GM12878 (cell line): Measurements from ENCODE around the gene FXN. TPM values are rescaled to one million over a fixed set of nuclear protein-coding genes. Genes with fewer than 3 reads are reported as not detected.

Experiments
- BMI1 ChIP-seq: fragments of 450-650 bp; IDR thresholded peaks from 2 replicates; pipeline ENCODE4 v1.6.1; 2016; ENCODE audit warnings: mild to moderate bottlenecking, moderate library complexity, borderline replicate concordance
- CBX5 ChIP-seq: sonication (generic); IDR thresholded peaks from 2 replicates; pipeline ENCODE4 v1.6.1; 2016; ENCODE audit warnings: low read depth, moderate library complexity, mild to moderate bottlenecking, inconsistent platforms
- CHD1 ChIP-seq: IDR thresholded peaks from 2 replicates; pipeline ENCODE4 v1.6.1; 2012; ENCODE audit warnings: low read depth, low read length, improper control_type of control experiment
- CHD4 ChIP-seq: fragments of 200-600 bp; sonication (generic); IDR thresholded peaks from 2 replicates; pipeline ENCODE4 v1.6.1; 2016; ENCODE audit warnings: mild to moderate bottlenecking
- CREB1 ChIP-seq: IDR thresholded peaks from 2 replicates; pipeline ENCODE4 v1.6.1; 2012; ENCODE audit warnings: low read depth, mild to moderate bottlenecking, inconsistent platforms
- EED ChIP-seq: sonication (generic); IDR thresholded peaks from 2 replicates; pipeline ENCODE4 v1.6.1; 2016; ENCODE audit warnings: antibody characterized with exemption, low read depth
- HDGF ChIP-seq: fragments of 450-650 bp; IDR thresholded peaks from 2 replicates; pipeline ENCODE4 v1.6.1; 2016; ENCODE audit warnings: antibody characterized with exemption
- MYC ChIP-seq: IDR thresholded peaks from 2 replicates; pipeline ENCODE4 v1.6.1; 2011; ENCODE audit warnings: mild to moderate bottlenecking, low read length, moderate library complexity, inconsistent platforms; ENCODE audit not compliant: insufficient read depth, insufficient replicate concordance, insufficient read length, severe bottlenecking
- NFXL1 ChIP-seq: fragments of 450-650 bp; IDR thresholded peaks from 2 replicates; pipeline ENCODE4 v1.6.1; 2017; ENCODE audit warnings: antibody characterized with exemption, mild to moderate bottlenecking, borderline replicate concordance
- NFYB ChIP-seq: IDR thresholded peaks from 2 replicates; pipeline ENCODE4 v1.6.1; 2011; ENCODE audit warnings: low read depth, mild to moderate bottlenecking, low read length, improper control_type of control experiment, moderate library complexity; ENCODE audit not compliant: insufficient read depth
- RELA ChIP-seq: fragments of 450-650 bp; IDR thresholded peaks from 2 replicates; pipeline ENCODE4 v1.8.0; 2014; ENCODE audit warnings: borderline replicate concordance; ENCODE audit not compliant: partially characterized antibody
- SMC3 ChIP-seq: IDR thresholded peaks from 2 replicates; pipeline ENCODE4 v1.6.1; 2011; ENCODE audit warnings: low read length, improper control_type of control experiment, borderline replicate concordance
- SP1 ChIP-seq: IDR thresholded peaks from one replicate; pipeline ENCODE4 v1.6.1; 2011; ENCODE audit warnings: low read depth, low read length
- SPI1 ChIP-seq: IDR thresholded peaks from 2 replicates; pipeline ENCODE4 v1.6.1; 2011; ENCODE audit warnings: low read depth, mild to moderate bottlenecking, low read length, moderate library complexity, borderline replicate concordance; ENCODE audit not compliant: insufficient read depth
- STAT3 ChIP-seq: IDR thresholded peaks from 2 replicates; pipeline ENCODE4 v1.6.1; 2011; ENCODE audit warnings: low read depth, low read length, improper control_type of control experiment
- SUPT20H ChIP-seq: IDR thresholded peaks from 2 replicates; pipeline ENCODE4 v1.6.1; 2011; ENCODE audit warnings: low read depth, mild to moderate bottlenecking, low read length, moderate library complexity, borderline replicate concordance; ENCODE audit not compliant: control insufficient read depth
- TBL1XR1 ChIP-seq: IDR thresholded peaks from 2 replicates; pipeline ENCODE4 v1.6.1; 2012; ENCODE audit warnings: low read depth, low read length, improper control_type of control experiment
- polyA plus RNA-seq, 11 experiments: library from polyadenylated mRNA; depleted of rRNA in 4 of 11; unstranded in 6 of 11; stranded (reverse) in 5 of 11; fragments of >200 nt; fragmentation: Nextera tagmentation in 4 of 11; fragmentation: Illumina TruSeq in 1 of 11; extraction: Ambion mirVana in 4 of 11; extraction: Trizol in 1 of 11; gene quantifications; 1 replicate in 1 of 11; 2 replicates in 10 of 11; pipeline versions ENCODE4 v1.2.1 to v1.2.3, GENCODE V29; 2011 to 2016; ENCODE audit warnings: inconsistent platforms in 2 of 11, missing spikeins in 2 of 11, low read depth in 1 of 11
- total RNA-seq, 4 experiments: library from RNA; depleted of rRNA in 3 of 4; stranded (reverse); fragments of >200 nt in 3 of 4; fragmentation: Illumina TruSeq in 1 of 4; extraction: Trizol in 1 of 4; gene quantifications; 2 replicates each; pipeline versions ENCODE4 v1.2.1 to v1.2.3, GENCODE V29; 2013 to 2021
- TF ChIP-seq, protein P1 (sequence below): fragments of 450-650 bp; IDR thresholded peaks from 2 replicates; pipeline ENCODE4 v1.6.1; 2017; ENCODE audit warnings: mild to moderate bottlenecking, low read depth, inconsistent platforms; ENCODE audit not compliant: poor library complexity, severe bottlenecking
- TF ChIP-seq, protein P2 (sequence below): IDR thresholded peaks from 2 replicates; pipeline ENCODE4 v1.6.1; 2012; ENCODE audit warnings: low read depth, low read length, improper control_type of control experiment
- TF ChIP-seq, protein P3 (sequence below): fragments of 150-350 bp; IDR thresholded peaks from 2 replicates; pipeline ENCODE4 v1.6.1; 2014; ENCODE audit warnings: mild to moderate bottlenecking, low read depth, low read length
- TF ChIP-seq, protein P4 (sequence below): fragments of 450-650 bp; IDR thresholded peaks from 2 replicates; pipeline ENCODE4 v1.6.1; 2017; ENCODE audit warnings: antibody characterized with exemption, mild to moderate bottlenecking, moderate library complexity

Gene FXN
- total and polyA plus RNA-seq, 10 of the 15 experiments (the other 5 are each of a cell fraction or from before 2014, with no cell fraction given): 7.3 to 78.0 (median 23.2) TPM

DNA sequence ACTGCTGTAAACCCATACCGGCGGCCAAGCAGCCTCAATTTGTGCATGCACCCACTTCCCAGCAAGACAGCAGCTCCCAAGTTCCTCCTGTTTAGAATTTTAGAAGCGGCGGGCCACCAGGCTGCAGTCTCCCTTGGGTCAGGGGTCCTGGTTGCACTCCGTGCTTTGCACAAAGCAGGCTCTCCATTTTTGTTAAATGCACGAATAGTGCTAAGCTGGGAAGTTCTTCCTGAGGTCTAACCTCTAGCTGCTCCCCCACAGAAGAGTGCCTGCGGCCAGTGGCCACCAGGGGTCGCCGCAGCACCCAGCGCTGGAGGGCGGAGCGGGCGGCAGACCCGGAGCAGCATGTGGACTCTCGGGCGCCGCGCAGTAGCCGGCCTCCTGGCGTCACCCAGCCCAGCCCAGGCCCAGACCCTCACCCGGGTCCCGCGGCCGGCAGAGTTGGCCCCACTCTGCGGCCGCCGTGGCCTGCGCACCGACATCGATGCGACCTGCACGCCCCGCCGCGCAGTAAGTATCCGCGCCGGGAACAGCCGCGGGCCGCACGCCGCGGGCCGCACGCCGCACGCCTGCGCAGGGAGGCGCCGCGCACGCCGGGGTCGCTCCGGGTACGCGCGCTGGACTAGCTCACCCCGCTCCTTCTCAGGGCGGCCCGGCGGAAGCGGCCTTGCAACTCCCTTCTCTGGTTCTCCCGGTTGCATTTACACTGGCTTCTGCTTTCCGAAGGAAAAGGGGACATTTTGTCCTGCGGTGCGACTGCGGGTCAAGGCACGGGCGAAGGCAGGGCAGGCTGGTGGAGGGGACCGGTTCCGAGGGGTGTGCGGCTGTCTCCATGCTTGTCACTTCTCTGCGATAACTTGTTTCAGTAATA lies at the start of gene FXN (continued):
- TF ChIP-seq, protein P1, sequence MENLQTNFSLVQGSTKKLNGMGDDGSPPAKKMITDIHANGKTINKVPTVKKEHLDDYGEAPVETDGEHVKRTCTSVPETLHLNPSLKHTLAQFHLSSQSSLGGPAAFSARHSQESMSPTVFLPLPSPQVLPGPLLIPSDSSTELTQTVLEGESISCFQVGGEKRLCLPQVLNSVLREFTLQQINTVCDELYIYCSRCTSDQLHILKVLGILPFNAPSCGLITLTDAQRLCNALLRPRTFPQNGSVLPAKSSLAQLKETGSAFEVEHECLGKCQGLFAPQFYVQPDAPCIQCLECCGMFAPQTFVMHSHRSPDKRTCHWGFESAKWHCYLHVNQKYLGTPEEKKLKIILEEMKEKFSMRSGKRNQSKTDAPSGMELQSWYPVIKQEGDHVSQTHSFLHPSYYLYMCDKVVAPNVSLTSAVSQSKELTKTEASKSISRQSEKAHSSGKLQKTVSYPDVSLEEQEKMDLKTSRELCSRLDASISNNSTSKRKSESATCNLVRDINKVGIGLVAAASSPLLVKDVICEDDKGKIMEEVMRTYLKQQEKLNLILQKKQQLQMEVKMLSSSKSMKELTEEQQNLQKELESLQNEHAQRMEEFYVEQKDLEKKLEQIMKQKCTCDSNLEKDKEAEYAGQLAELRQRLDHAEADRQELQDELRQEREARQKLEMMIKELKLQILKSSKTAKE: peak; percentile 31
- TF ChIP-seq CREB1 (no peak), NFXL1 (no peak), MYC (peak; percentile 79), RELA (peak; percentile 86), CBX5 (peak; percentile 89; the same call in 1 of the 2 replicates), SP1 (peak; percentile 27), NFYB (no peak), SMC3 (peak; percentile 73), SUPT20H (no peak), EED (no peak), TBL1XR1 (no peak), STAT3 (no peak), SPI1 (no peak), BMI1 (no peak), HDGF (no peak), CHD4 (0 out of 2 replicates have a peak, but pooled peaks have one; percentile 61), CHD1 (no peak)
- TF ChIP-seq, protein P2, sequence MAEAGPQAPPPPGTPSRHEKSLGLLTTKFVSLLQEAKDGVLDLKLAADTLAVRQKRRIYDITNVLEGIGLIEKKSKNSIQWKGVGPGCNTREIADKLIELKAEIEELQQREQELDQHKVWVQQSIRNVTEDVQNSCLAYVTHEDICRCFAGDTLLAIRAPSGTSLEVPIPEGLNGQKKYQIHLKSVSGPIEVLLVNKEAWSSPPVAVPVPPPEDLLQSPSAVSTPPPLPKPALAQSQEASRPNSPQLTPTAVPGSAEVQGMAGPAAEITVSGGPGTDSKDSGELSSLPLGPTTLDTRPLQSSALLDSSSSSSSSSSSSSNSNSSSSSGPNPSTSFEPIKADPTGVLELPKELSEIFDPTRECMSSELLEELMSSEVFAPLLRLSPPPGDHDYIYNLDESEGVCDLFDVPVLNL: no peak
- TF ChIP-seq, protein P3, sequence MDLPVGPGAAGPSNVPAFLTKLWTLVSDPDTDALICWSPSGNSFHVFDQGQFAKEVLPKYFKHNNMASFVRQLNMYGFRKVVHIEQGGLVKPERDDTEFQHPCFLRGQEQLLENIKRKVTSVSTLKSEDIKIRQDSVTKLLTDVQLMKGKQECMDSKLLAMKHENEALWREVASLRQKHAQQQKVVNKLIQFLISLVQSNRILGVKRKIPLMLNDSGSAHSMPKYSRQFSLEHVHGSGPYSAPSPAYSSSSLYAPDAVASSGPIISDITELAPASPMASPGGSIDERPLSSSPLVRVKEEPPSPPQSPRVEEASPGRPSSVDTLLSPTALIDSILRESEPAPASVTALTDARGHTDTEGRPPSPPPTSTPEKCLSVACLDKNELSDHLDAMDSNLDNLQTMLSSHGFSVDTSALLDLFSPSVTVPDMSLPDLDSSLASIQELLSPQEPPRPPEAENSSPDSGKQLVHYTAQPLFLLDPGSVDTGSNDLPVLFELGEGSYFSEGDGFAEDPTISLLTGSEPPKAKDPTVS: no peak
- TF ChIP-seq, protein P4, sequence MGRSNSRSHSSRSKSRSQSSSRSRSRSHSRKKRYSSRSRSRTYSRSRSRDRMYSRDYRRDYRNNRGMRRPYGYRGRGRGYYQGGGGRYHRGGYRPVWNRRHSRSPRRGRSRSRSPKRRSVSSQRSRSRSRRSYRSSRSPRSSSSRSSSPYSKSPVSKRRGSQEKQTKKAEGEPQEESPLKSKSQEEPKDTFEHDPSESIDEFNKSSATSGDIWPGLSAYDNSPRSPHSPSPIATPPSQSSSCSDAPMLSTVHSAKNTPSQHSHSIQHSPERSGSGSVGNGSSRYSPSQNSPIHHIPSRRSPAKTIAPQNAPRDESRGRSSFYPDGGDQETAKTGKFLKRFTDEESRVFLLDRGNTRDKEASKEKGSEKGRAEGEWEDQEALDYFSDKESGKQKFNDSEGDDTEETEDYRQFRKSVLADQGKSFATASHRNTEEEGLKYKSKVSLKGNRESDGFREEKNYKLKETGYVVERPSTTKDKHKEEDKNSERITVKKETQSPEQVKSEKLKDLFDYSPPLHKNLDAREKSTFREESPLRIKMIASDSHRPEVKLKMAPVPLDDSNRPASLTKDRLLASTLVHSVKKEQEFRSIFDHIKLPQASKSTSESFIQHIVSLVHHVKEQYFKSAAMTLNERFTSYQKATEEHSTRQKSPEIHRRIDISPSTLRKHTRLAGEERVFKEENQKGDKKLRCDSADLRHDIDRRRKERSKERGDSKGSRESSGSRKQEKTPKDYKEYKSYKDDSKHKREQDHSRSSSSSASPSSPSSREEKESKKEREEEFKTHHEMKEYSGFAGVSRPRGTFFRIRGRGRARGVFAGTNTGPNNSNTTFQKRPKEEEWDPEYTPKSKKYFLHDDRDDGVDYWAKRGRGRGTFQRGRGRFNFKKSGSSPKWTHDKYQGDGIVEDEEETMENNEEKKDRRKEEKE: no peak
